ENCODE measurements around the gene RAP2A. TPM values are rescaled to one million over a fixed set of nuclear protein-coding genes. Genes with fewer than 3 reads are reported as not detected.

RAP2A gene
- total and polyA plus RNA-seq, 12 donors: 3.6 to 37.9 (median 22.2) TPM

DNA sequence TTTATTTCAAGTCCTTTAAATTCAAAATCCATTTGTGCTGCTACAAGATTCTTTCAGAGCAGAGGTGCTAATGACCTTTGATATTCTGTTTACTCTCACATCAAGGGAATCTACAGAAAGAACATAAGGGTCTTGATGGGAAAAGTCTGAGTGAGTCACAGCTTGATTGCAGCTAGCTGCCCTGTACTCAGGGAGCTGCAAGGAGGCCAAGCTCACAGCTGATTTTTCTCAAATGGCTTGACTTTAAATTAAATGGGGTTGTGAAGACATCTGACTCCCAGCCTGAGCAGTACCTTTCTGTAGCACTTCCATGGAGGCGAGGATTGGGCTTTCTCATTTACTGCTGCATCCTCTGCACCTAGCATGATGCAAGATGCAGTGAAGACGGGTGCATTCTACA lies 62.5 kb downstream of the RAP2A start:
- TF ChIP-seq POLR2A (IDR thresholded peaks at IDR 0.05): no peak
- TF ChIP-seq, protein P1, sequence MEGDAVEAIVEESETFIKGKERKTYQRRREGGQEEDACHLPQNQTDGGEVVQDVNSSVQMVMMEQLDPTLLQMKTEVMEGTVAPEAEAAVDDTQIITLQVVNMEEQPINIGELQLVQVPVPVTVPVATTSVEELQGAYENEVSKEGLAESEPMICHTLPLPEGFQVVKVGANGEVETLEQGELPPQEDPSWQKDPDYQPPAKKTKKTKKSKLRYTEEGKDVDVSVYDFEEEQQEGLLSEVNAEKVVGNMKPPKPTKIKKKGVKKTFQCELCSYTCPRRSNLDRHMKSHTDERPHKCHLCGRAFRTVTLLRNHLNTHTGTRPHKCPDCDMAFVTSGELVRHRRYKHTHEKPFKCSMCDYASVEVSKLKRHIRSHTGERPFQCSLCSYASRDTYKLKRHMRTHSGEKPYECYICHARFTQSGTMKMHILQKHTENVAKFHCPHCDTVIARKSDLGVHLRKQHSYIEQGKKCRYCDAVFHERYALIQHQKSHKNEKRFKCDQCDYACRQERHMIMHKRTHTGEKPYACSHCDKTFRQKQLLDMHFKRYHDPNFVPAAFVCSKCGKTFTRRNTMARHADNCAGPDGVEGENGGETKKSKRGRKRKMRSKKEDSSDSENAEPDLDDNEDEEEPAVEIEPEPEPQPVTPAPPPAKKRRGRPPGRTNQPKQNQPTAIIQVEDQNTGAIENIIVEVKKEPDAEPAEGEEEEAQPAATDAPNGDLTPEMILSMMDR (IDR thresholded peaks at IDR 0.05): no peak

DNA sequence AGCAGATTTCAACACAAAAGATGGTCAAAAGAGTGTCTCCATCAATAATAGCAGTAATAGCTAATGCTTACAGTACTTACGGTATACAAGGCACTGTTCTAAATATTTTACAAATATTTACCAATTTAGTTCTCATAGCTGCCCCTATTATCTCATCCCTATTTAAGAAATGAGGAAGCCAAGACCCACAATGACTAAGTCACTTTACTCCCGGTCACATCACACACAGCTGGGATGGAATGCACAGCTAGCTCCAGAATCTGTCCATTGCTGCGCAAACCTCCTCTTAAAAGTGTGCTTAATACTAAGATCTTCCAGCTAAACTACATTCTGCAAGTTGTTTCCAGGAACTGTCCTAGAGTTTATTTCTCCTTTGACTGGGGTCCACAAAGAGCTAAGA lies 63.4 kb downstream of the RAP2A start:
- no peaks in the 10 kb centered on the region for H3K4me1 ChIP-seq (replicated peaks in 1 of 2)
- H3K27ac ChIP-seq: no peak overlapping the region
- intact Hi-C loops (cut with DNase I): no loop called here
- whole genome bisulfite sequencing, 4 donors: 81 to 90% (median 86%) methylated on average over 3 of the region's 3 CpGs
- TF ChIP-seq POLR2A (IDR thresholded peaks at IDR 0.05): no peak
- TF ChIP-seq, protein P1 (IDR thresholded peaks at IDR 0.05): no peak
- H3K36me3 ChIP-seq (replicated peaks in 1 of 2): no peaks in the 10 kb centered on the region
- H3K4me3 ChIP-seq: no peak overlapping the region
- no peaks in the 10 kb centered on the region for H3K9me3 ChIP-seq (replicated peaks in 1 of 3)
- no peaks in the 10 kb centered on the region for H3K27me3 ChIP-seq
- DNase-seq: no peak

More for the DNA sequence above, 62.5 kb downstream of the RAP2A start:
- H3K27ac ChIP-seq: no peak overlapping the region
- H3K4me1 ChIP-seq (replicated peaks in 1 of 2): no peaks in the 10 kb centered on the region
- no peaks in the 10 kb centered on the region for H3K36me3 ChIP-seq (replicated peaks in 1 of 2)
- intact Hi-C loops (cut with DNase I): no loop called here
- DNase-seq: no peak
- H3K9me3 ChIP-seq (replicated peaks in 1 of 3): peaks cover 0 to 3% (median 0%) of the 10 kb centered on the region in 3 donors
- H3K4me3 ChIP-seq: no peak overlapping the region
- H3K27me3 ChIP-seq: no peaks in the 10 kb centered on the region
- 94 to 100% (median 94%) methylated on average over 2 of the region's 2 CpGs for WGBS, 4 donors

DNA sequence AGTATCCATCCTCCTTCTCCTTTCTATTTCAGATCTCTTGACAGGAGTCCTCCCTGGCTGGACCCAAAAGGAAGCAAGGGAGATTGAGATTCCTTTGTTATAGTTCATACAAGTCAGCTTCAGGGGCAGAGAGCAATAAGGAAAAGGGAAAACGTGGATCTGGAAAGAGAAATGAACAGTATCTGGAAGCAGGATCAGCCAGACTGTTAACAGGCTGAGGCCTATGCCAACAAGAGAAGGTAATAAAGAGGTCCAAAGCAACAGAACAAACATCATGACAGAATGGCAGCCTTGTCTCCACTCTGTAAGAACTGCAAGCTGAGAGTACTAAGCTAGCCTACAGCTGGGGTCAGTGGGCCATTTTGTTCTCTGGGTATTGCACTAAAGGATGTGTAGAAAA lies 64.5 kb downstream of the RAP2A start:
- intact Hi-C loops (cut with DNase I): no loop called here
- Histone ChIP-seq H3K4me1 (replicated peaks in 1 of 2) (peaks cover 0 to 5% of the 10 kb centered on the region in 2 donors), H3K4me3 (no peak overlapping the region), H3K9me3 (replicated peaks in 1 of 3) (no peaks in the 10 kb centered on the region), H3K27me3 (no peaks in the 10 kb centered on the region), H3K27ac (no peak overlapping the region), H3K36me3 (replicated peaks in 1 of 2) (no peaks in the 10 kb centered on the region)
- TF ChIP-seq POLR2A (IDR thresholded peaks at IDR 0.05): no peak
- TF ChIP-seq, protein P1 (IDR thresholded peaks at IDR 0.05): no peak
- WGBS, 4 donors: 49 to 68% (median 65%) methylated on average over 1 of the region's 1 CpG
- no peak for DNase-seq

DNA sequence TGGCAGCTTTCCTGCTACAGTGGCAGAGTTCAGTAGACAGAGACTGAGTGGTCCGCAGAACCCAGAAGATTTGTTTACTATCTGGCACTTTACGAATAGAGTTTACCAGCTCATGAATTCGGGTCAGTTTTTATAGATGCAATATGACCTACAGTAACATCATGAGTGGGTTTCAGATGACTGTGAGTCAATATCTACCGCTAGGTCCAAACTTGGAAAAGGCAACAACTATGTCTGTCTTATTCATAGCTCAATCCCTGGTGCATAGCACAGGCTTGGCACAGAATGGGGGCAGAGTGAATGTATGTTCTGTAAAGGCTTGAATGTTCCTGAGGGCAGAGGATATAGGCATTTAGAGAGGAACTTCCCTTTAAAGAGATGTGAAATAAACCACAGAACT lies 65.2 kb downstream of the RAP2A start:
- no peak overlapping the region for H3K4me3 ChIP-seq
- peaks cover 0 to 5% of the 10 kb centered on the region in 2 donors for H3K4me1 ChIP-seq (replicated peaks in 1 of 2)
- H3K9me3 ChIP-seq (replicated peaks in 1 of 3): no peaks in the 10 kb centered on the region
- TF ChIP-seq POLR2A (IDR thresholded peaks at IDR 0.05): no peak
- TF ChIP-seq, protein P1 (IDR thresholded peaks at IDR 0.05): no peak
- intact Hi-C loops (cut with DNase I): no loop called here
- DNase-seq: no peak
- WGBS, 4 donors: 73 to 95% (median 92%) methylated on average over 4 of the region's 4 CpGs
- no peaks in the 10 kb centered on the region for H3K27me3 ChIP-seq
- no peaks in the 10 kb centered on the region for H3K36me3 ChIP-seq (replicated peaks in 1 of 2)
- no peak overlapping the region for H3K27ac ChIP-seq

Measured in adrenal gland (tissue), 12 donors.